GM21381 (cell line): Measurements from ENCODE around the gene VTI1A.
"Not testable (repeated sequence)": the region's sequence is repeated elsewhere in the genome, so short reads cannot be mapped to it uniquely, and the experiment has no call there.

Experiments used
- ATAC-seq: cut with Tn5 transposase; IDR thresholded peaks from one replicate; pipeline ENCODE4 v1.9.1; 2021; ENCODE audit warnings: mild to moderate bottlenecking, moderate library complexity; ENCODE audit not compliant: unreplicated experiment

VTI1A gene

GRCh38 chr10:112538168-112538567, 91.2 kb downstream of the VTI1A start:
- ATAC-seq: no peak

- no peak for ATAC-seq
Measured at GRCh38 chr10:112539340-112539739, 92.3 kb downstream of the VTI1A start.

- ATAC-seq: not testable (repeated sequence)
Measured at GRCh38 chr10:112542823-112543222, 95.8 kb downstream of the VTI1A start.

GRCh38 chr10:112546474-112546873, 99.5 kb downstream of the VTI1A start:
- ATAC-seq: no peak

- no peak for ATAC-seq
Measured at GRCh38 chr10:112548535-112549276, 101.7 kb downstream of the VTI1A start.

- ATAC-seq: no peak
Measured at GRCh38 chr10:112552593-112553110, 105.6 kb downstream of the VTI1A start.

- ATAC-seq: no peak
Measured at GRCh38 chr10:112553315-112553714, 106.3 kb downstream of the VTI1A start.

GRCh38 chr10:112554263-112554662, 107.2 kb downstream of the VTI1A start:
- ATAC-seq: no peak

GRCh38 chr10:112557197-112557596, 110.2 kb downstream of the VTI1A start:
- ATAC-seq: no peak

- no peak for ATAC-seq
Measured at GRCh38 chr10:112558476-112559142, 111.6 kb downstream of the VTI1A start.

- no peak for ATAC-seq
Measured at GRCh38 chr10:112559349-112559748, 112.3 kb downstream of the VTI1A start.

GRCh38 chr10:112562122-112562521, 115.1 kb downstream of the VTI1A start:
- no peak for ATAC-seq

- no peak for ATAC-seq
Measured at GRCh38 chr10:112562809-112563663, 116.0 kb downstream of the VTI1A start.

GRCh38 chr10:112564337-112564736, 117.3 kb downstream of the VTI1A start:
- no peak for ATAC-seq

- ATAC-seq: no peak
Measured at GRCh38 chr10:112565434-112566053, 118.5 kb downstream of the VTI1A start.

- no peak for ATAC-seq
Measured at GRCh38 chr10:112570585-112570984, 123.6 kb downstream of the VTI1A start.

GRCh38 chr10:112579578-112579977, 132.6 kb downstream of the VTI1A start:
- ATAC-seq: no peak

GRCh38 chr10:112580267-112580666, 133.3 kb downstream of the VTI1A start:
- no peak for ATAC-seq

GRCh38 chr10:112581921-112582320, 134.9 kb downstream of the VTI1A start:
- ATAC-seq: no peak

GRCh38 chr10:112583236-112583939, 136.4 kb downstream of the VTI1A start:
- ATAC-seq: no peak
